GM18502 (cell line): ENCODE results near the gene CD300A.

Experiments
- ATAC-seq: cut with Tn5 transposase; IDR thresholded peaks from one replicate; pipeline ENCODE4 v1.9.1; 2021; ENCODE audit warnings: mild to moderate bottlenecking; ENCODE audit not compliant: unreplicated experiment, poor library complexity

The CD300A gene

GRCh38 chr17:74439691-74440567 is 26.5 kb upstream of the CD300A start:
- ATAC-seq = no peak

- ATAC-seq = no peak
Measured at GRCh38 chr17:74441537-74441936, 24.9 kb upstream of the CD300A start.

- no peak for ATAC-seq
Measured at GRCh38 chr17:74442291-74442669, 24.2 kb upstream of the CD300A start.

GRCh38 chr17:74442670-74443515 is 23.5 kb upstream of the CD300A start:
- peak; percentile 77 for ATAC-seq

- ATAC-seq = no peak
Measured at GRCh38 chr17:74443516-74444296, 22.7 kb upstream of the CD300A start.

GRCh38 chr17:74444406-74444805 is 22.0 kb upstream of the CD300A start:
- ATAC-seq = no peak

- no peak for ATAC-seq
Measured at GRCh38 chr17:74445158-74445557, 21.3 kb upstream of the CD300A start.

GRCh38 chr17:74446551-74447500 is 19.6 kb upstream of the CD300A start:
- no peak for ATAC-seq

- no peak for ATAC-seq
Measured at GRCh38 chr17:74447628-74448159, 18.7 kb upstream of the CD300A start.

GRCh38 chr17:74448756-74449155 is 17.7 kb upstream of the CD300A start:
- no peak for ATAC-seq

GRCh38 chr17:74449306-74449705 is 17.1 kb upstream of the CD300A start:
- no peak for ATAC-seq

GRCh38 chr17:74449773-74450172 is 16.7 kb upstream of the CD300A start:
- ATAC-seq = no peak

- no peak for ATAC-seq
Measured at GRCh38 chr17:74450231-74450630, 16.2 kb upstream of the CD300A start.

GRCh38 chr17:74450925-74451403 is 15.5 kb upstream of the CD300A start:
- ATAC-seq = no peak

- ATAC-seq = no peak
Measured at GRCh38 chr17:74451557-74451956, 14.9 kb upstream of the CD300A start.

- no peak for ATAC-seq
Measured at GRCh38 chr17:74452033-74452840, 14.2 kb upstream of the CD300A start.

- no peak for ATAC-seq
Measured at GRCh38 chr17:74452841-74453661, 13.4 kb upstream of the CD300A start.
